GM12878 (cell line): ENCODE measurements around the gene NOTCH1. TPM values are rescaled to one million over a fixed set of nuclear protein-coding genes. Genes with fewer than 3 reads are reported as not detected.

ENCODE experiments used
- ATAC-seq: fragments of 200-7000 bp; cut with Tn5 transposase; 3 replicates; pipeline ENCODE4 v1.9.1; 2020; ENCODE audit warnings: mild to moderate bottlenecking, moderate library complexity
- BruUV-seq: library from RNA; stranded (reverse); fragments of 400-500 nt; replicated peaks from 2 replicates; lab custom pipeline; 2021; lab: Mats Ljungman, UMichigan
- CTCF ChIA-PET: fragments of 300-600 bp; sonication (Branson Sonifier 250); formaldehyde crosslinking; extraction: SDS; loops from one replicate; lab custom pipeline; 2021; ENCODE audit warnings: inconsistent platforms; lab: Yijun Ruan, JAX
- POLR2A ChIA-PET: fragments of 350-600 bp; formaldehyde crosslinking; extraction: SDS; loops from one replicate; lab custom pipeline; 2021; ENCODE audit warnings: inconsistent platforms; lab: Charles Lee
- RAD21 ChIA-PET: fragments of 300-600 bp; sonication (Branson Sonifier 250); formaldehyde crosslinking; loops from one replicate; lab custom pipeline; 2023; ENCODE audit warnings: antibody characterized with exemption; ENCODE audit not compliant: unreplicated experiment; lab: Charles Lee
- SMC1A ChIA-PET: fragments of 300-600 bp; sonication (Branson Sonifier 250); formaldehyde crosslinking; loops from one replicate; lab custom pipeline; 2023; ENCODE audit not compliant: unreplicated experiment, uncharacterized antibody; lab: Charles Lee
- DNase-seq: peaks from one replicate; pipeline ENCODE4 v3.0.0-alpha.2; 2011; ENCODE audit warnings: low read depth, low spot score
- FAIRE-seq: peaks from 3 replicates; lab custom pipeline; 2011; peaks lifted over from hg19 to GRCh38; lab: Jason Lieb, UNC
- H2AFZ ChIP-seq: 2 replicates; pipeline ENCODE4 v1.6.0; 2011; ENCODE audit warnings: low read depth, low read length, control low read depth; ENCODE audit not compliant: control insufficient read depth
- H3K27ac ChIP-seq: 2 replicates; pipeline ENCODE4 v1.5.1; 2011; ENCODE audit warnings: control low read depth; ENCODE audit not compliant: control insufficient read depth, insufficient read depth
- H3K27me3 ChIP-seq, 2 experiments: replicated peaks in 1 of 2; 2 replicates each; pipeline versions ENCODE4 v1.6.0 to v1.6.1; 2011; ENCODE audit warnings: low read length in 1 of 2; ENCODE audit not compliant: control insufficient read depth in 2 of 2, insufficient read depth in 2 of 2
- H3K36me3 ChIP-seq, 2 experiments: 2 replicates each; pipeline ENCODE4 v1.5.1; 2011; ENCODE audit warnings: low read length in 1 of 2; ENCODE audit not compliant: control insufficient read depth in 2 of 2, insufficient read depth in 2 of 2
- H3K4me1 ChIP-seq: 2 replicates; pipeline ENCODE4 v1.6.1; 2011; ENCODE audit warnings: mild to moderate bottlenecking, low read length, moderate library complexity, mixed read lengths; ENCODE audit not compliant: control insufficient read depth, insufficient read depth
- H3K4me2 ChIP-seq: 2 replicates; pipeline ENCODE4 v1.6.0; 2011; ENCODE audit warnings: control low read depth; ENCODE audit not compliant: control insufficient read depth, insufficient read depth
- H3K4me3 ChIP-seq: fragments of 200-600 bp; sonication (generic); 2 replicates; pipeline ENCODE4 v1.5.1; 2016
- H3K79me2 ChIP-seq: 2 replicates; pipeline ENCODE4 v1.6.0; 2011; ENCODE audit warnings: low read length; ENCODE audit not compliant: control insufficient read depth, insufficient read depth
- H3K9ac ChIP-seq: 2 replicates; pipeline ENCODE4 v1.8.0; 2011; ENCODE audit warnings: low read length, control low read depth, mixed read lengths; ENCODE audit not compliant: control insufficient read depth, insufficient read depth
- H3K9me3 ChIP-seq: replicated peaks from 3 replicates; pipeline ENCODE4 v1.5.1; 2011; ENCODE audit warnings: mild to moderate bottlenecking, low read length; ENCODE audit not compliant: control insufficient read depth, insufficient read depth
- H4K20me1 ChIP-seq: 2 replicates; pipeline ENCODE4 v1.6.0; 2011; ENCODE audit not compliant: control insufficient read depth, insufficient read depth
- ASH2L ChIP-seq: fragments of 300-600, 200-600 bp; sonication (generic); IDR thresholded peaks from 2 replicates; pipeline ENCODE4 v1.6.1; 2017; ENCODE audit warnings: low read depth, mild to moderate bottlenecking, borderline replicate concordance
- BHLHE40 ChIP-seq, 2 experiments: fragments of 450-650 bp in 1 of 2; IDR thresholded peaks; 2 replicates each; pipeline ENCODE4 v1.6.1; 2011 to 2017; ENCODE audit warnings: low read depth in 2 of 2, borderline replicate concordance in 1 of 2, improper control_type of control experiment in 1 of 2, low read length in 1 of 2, mild to moderate bottlenecking in 1 of 2
- CEBPB ChIP-seq, 2 experiments: fragments of 150-350 bp in 1 of 2; IDR thresholded peaks; 2 replicates each; pipeline ENCODE4 v1.6.1; 2012 to 2014; ENCODE audit warnings: low read depth in 2 of 2, low read length in 2 of 2, borderline replicate concordance in 1 of 2, inconsistent platforms in 1 of 2
- ETV6 ChIP-seq, 2 experiments: fragments of 450-650 bp in 1 of 2; IDR thresholded peaks in 1 of 2; conservative IDR thresholded peaks in 1 of 2; 2 replicates each; pipeline ENCODE4 v1.6.1; 2014; ENCODE audit warnings: antibody characterized with exemption in 1 of 2, borderline replicate concordance in 1 of 2, low read depth in 1 of 2, mild to moderate bottlenecking in 1 of 2, moderate library complexity in 1 of 2
- JUND ChIP-seq: IDR thresholded peaks from 2 replicates; pipeline ENCODE4 v1.6.1; 2012; ENCODE audit warnings: low read depth, mild to moderate bottlenecking, low read length, improper control_type of control experiment, moderate library complexity
- KAT2A ChIP-seq: conservative IDR thresholded peaks from 2 replicates; pipeline ENCODE4 v1.6.1; 2011; ENCODE audit warnings: low read depth, low read length; ENCODE audit not compliant: control insufficient read depth
- NFXL1 ChIP-seq: fragments of 450-650 bp; IDR thresholded peaks from 2 replicates; pipeline ENCODE4 v1.6.1; 2017; ENCODE audit warnings: antibody characterized with exemption, mild to moderate bottlenecking, borderline replicate concordance
- NR2C2 ChIP-seq: IDR thresholded peaks from 2 replicates; pipeline ENCODE4 v1.6.1; 2011; ENCODE audit warnings: borderline replicate concordance, low read depth; ENCODE audit not compliant: control insufficient read depth, insufficient read length
- NR2F1 ChIP-seq: fragments of 450-650 bp; conservative IDR thresholded peaks from 2 replicates; pipeline ENCODE4 v1.6.1; 2017; ENCODE audit warnings: mild to moderate bottlenecking
- SUZ12 ChIP-seq: fragments of 200-600 bp; sonication (generic); IDR thresholded peaks from one replicate; pipeline ENCODE4 v1.6.1; 2018; ENCODE audit warnings: antibody characterized with exemption, mild to moderate bottlenecking; ENCODE audit not compliant: unreplicated experiment
- ZBTB11 ChIP-seq: fragments of 450-650 bp; formaldehyde crosslinking; IDR thresholded peaks from 2 replicates; pipeline ENCODE4 v1.5.0; 2022; ENCODE audit warnings: mild to moderate bottlenecking, missing genetic modification characterization
- ZNF207 ChIP-seq: fragments of 450-650 bp; IDR thresholded peaks from 2 replicates; pipeline ENCODE4 v1.6.1; 2014; ENCODE audit warnings: antibody characterized with exemption, mild to moderate bottlenecking, borderline replicate concordance
- WGBS: methylation state at CpG from one replicate; pipeline ENCODE4 v1.1.6; 2016; ENCODE audit warnings: low lambda C conversion rate; ENCODE audit not compliant: insufficient replicate concordance, insufficient coverage; ENCODE audit errors: missing lambda C conversion rate; 5-methylcytosine and 5-hydroxymethylcytosine counted together
- in situ Hi-C: fragments of 300-500 bp; cut with MboI; formaldehyde crosslinking; loops from 9 replicates; pipeline ENCODE4 v1.14.3; 2018; ENCODE audit warnings: mixed read lengths
- intact Hi-C: fragments of 100-400 bp; cut with micrococcal nuclease; formaldehyde crosslinking; loops from one replicate; pipeline ENCODE4 v1.14.2; 2022; ENCODE audit not compliant: unreplicated experiment
- polyA plus RNA-seq, 11 experiments: library from polyadenylated mRNA; depleted of rRNA in 4 of 11; unstranded in 6 of 11; stranded (reverse) in 5 of 11; fragments of >200 nt; fragmentation: Nextera tagmentation in 4 of 11; fragmentation: Illumina TruSeq in 1 of 11; extraction: Ambion mirVana in 4 of 11; extraction: Trizol in 1 of 11; gene quantifications; 1 replicate in 1 of 11; 2 replicates in 10 of 11; pipeline versions ENCODE4 v1.2.1 to v1.2.3, GENCODE V29; 2011 to 2016; ENCODE audit warnings: inconsistent platforms in 2 of 11, missing spikeins in 2 of 11, low read depth in 1 of 11
- total RNA-seq, 4 experiments: library from RNA; depleted of rRNA in 3 of 4; stranded (reverse); fragments of >200 nt in 3 of 4; fragmentation: Illumina TruSeq in 1 of 4; extraction: Trizol in 1 of 4; gene quantifications; 2 replicates each; pipeline versions ENCODE4 v1.2.1 to v1.2.3, GENCODE V29; 2013 to 2021
- TF ChIP-seq, protein P1 (sequence below): IDR thresholded peaks from 2 replicates; pipeline ENCODE4 v1.6.1; 2011; ENCODE audit warnings: borderline replicate concordance, low read depth, mild to moderate bottlenecking, moderate library complexity, mixed read lengths, low read length; ENCODE audit not compliant: insufficient read depth; ENCODE audit errors: extremely low read length

NOTCH1 gene
- total and polyA plus RNA-seq, 10 of the 15 experiments (the other 5 are each of a cell fraction or from before 2014, with no cell fraction given): 0.02 to 40.0 (median 3.7) TPM

GRCh38 chr9:136556166-136556565, 10.3 kb upstream of the NOTCH1 start (continued):
- TF ChIP-seq SUZ12: no peak
- no peak for TF ChIP-seq NR2C2
- TF ChIP-seq ZNF207: no peak
- TF ChIP-seq NR2F1: no peak
- TF ChIP-seq, all 136 proteins: peak for 0

- 84% methylated on average over 19 of the region's 19 CpGs for WGBS
- H3K4me1 ChIP-seq: peaks cover 31% of the 10 kb centered on the region
- H2AFZ ChIP-seq: no peak overlapping the region
- FAIRE-seq (no peak), ATAC-seq (no peak), DNase-seq (no peak)
- in situ Hi-C loops (no loop called here), intact Hi-C loops (no loop called here)
- ChIA-PET POLR2A (interaction anchor here (0.6 kb wide), 1 partner anchor 14 kb away, joined by 3 read pairs; no protein-coding TSS in a partner anchor), CTCF (interaction anchor here (1.3 to 1.6 kb wide), 2 partner anchors 16 to 70 kb away, joined by 5 read pairs; no protein-coding TSS in a partner anchor), SMC1A (no interaction called here), RAD21 (interaction anchor here (0.8 kb wide), 1 partner anchor 8 kb away, joined by 3 read pairs; no protein-coding TSS in a partner anchor)
- no peaks in the 10 kb centered on the region for H3K36me3 ChIP-seq
- no peak overlapping the region for H3K9ac ChIP-seq
- no peak overlapping the region for H3K4me2 ChIP-seq
- BruUV-seq: no TSS peak
- no peaks in the 10 kb centered on the region for H3K27me3 ChIP-seq
- peaks cover 7% of the 10 kb centered on the region; the same call in 2 of the 3 replicates for H3K9me3 ChIP-seq
- no peaks in the 10 kb centered on the region for H3K79me2 ChIP-seq
- H3K27ac ChIP-seq: no peak overlapping the region
- H4K20me1 ChIP-seq: no peaks in the 10 kb centered on the region
- no peak overlapping the region for H3K4me3 ChIP-seq
- TF ChIP-seq ETV6 (conservative IDR thresholded peaks at IDR 0.05 in 1 of 2, IDR thresholded peaks at IDR 0.05 in 1 of 2; ENCODE audit: borderline replicate concordance in 1 of 2, low read depth in 1 of 2): no peak
- TF ChIP-seq JUND: no peak
- TF ChIP-seq ZNF207: no peak
- TF ChIP-seq KAT2A: no peak
- TF ChIP-seq ASH2L: no peak
- TF ChIP-seq, protein P1, sequence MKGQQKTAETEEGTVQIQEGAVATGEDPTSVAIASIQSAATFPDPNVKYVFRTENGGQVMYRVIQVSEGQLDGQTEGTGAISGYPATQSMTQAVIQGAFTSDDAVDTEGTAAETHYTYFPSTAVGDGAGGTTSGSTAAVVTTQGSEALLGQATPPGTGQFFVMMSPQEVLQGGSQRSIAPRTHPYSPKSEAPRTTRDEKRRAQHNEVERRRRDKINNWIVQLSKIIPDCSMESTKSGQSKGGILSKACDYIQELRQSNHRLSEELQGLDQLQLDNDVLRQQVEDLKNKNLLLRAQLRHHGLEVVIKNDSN: no peak
- TF ChIP-seq ZBTB11: no peak
- TF ChIP-seq CEBPB (IDR thresholded peaks at IDR 0.05; ENCODE audit: borderline replicate concordance in 1 of 2, low read depth in 2 of 2, low read length in 2 of 2): no peak
- TF ChIP-seq NFXL1: no peak
- TF ChIP-seq BHLHE40 (IDR thresholded peaks at IDR 0.05; ENCODE audit: borderline replicate concordance in 1 of 2, low read depth in 2 of 2, low read length in 1 of 2): no peak
Measured at GRCh38 chr9:136554870-136555269, 9.0 kb upstream of the NOTCH1 start.
